Left kidney (tissue), 8 donors: Measurements from ENCODE around the gene SOX8. TPM values are rescaled to one million over a fixed set of nuclear protein-coding genes. Genes with fewer than 3 reads are reported as not detected.
"Not testable (repeated sequence)": the region's sequence is repeated elsewhere in the genome, so short reads cannot be mapped to it uniquely, and the experiment has no call there.

Experiments used
- DNase-seq: peaks from one replicate; pipeline ENCODE4 v3.0.0-alpha.2; 2013
- long read RNA-seq, 8 donors: transcript quantifications; one replicate each; lab custom pipeline, GENCODE V29; 2026
- polyA plus RNA-seq: library from polyadenylated mRNA; unstranded; fragments of 120-200 nt; gene quantifications from one replicate; pipeline ENCODE4 v1.2.1, GENCODE V29; 2013; ENCODE audit not compliant: insufficient read length

SOX8 gene
- polyA plus RNA-seq: 2.9 TPM
- long read RNA-seq, donor 1, full-length matches to known transcripts: 6 of 6 reads
- long read RNA-seq, donor 1, partial matches to known transcripts: 0 of 6 reads
- long read RNA-seq, donor 1, other reads (novel, unspliced or antisense): 0 of 6 reads
- long read RNA-seq, donor 2, partial matches to known transcripts: 0 of 3 reads
- long read RNA-seq, donor 2, other reads (novel, unspliced or antisense): 0 of 3 reads
- long read RNA-seq, donor 3: 0 reads
- long read RNA-seq, donor 4: 0 reads
- long read RNA-seq, donor 5, partial matches to known transcripts: 5 of 8 reads
- long read RNA-seq, donor 5, other reads (novel, unspliced or antisense): 0 of 8 reads
- long read RNA-seq, donor 6, full-length matches to known transcripts: 2 of 2 reads
- long read RNA-seq, donor 6, partial matches to known transcripts: 0 of 2 reads
- long read RNA-seq, donor 6, other reads (novel, unspliced or antisense): 0 of 2 reads
- long read RNA-seq, donor 7, full-length matches to known transcripts: 2 of 2 reads
- long read RNA-seq, donor 7, partial matches to known transcripts: 0 of 2 reads
- long read RNA-seq, donor 7, other reads (novel, unspliced or antisense): 0 of 2 reads
- long read RNA-seq, donor 8, partial matches to known transcripts: 0 of 2 reads
- long read RNA-seq, donor 8, other reads (novel, unspliced or antisense): 0 of 2 reads

- no peak for DNase-seq
Observed at GRCh38 chr16:981695-982144, at the start of gene SOX8. Gene SOX8 (plus strand): TSS chr16:981770. CDS start chr16:981923, 153 bp downstream.

- DNase-seq: no peak
Observed at GRCh38 chr16:932831-933330, 48.7 kb upstream of the SOX8 start.

GRCh38 chr16:933581-933980, 48.0 kb upstream of the SOX8 start:
- no peak for DNase-seq

- DNase-seq: no peak
Observed at GRCh38 chr16:934178-934577, 47.4 kb upstream of the SOX8 start.

GRCh38 chr16:935684-936083, 45.9 kb upstream of the SOX8 start:
- no peak for DNase-seq

- no peak for DNase-seq
Observed at GRCh38 chr16:937311-937710, 44.3 kb upstream of the SOX8 start.

GRCh38 chr16:937723-938122, 43.8 kb upstream of the SOX8 start:
- DNase-seq: no peak

GRCh38 chr16:938136-938535, 43.4 kb upstream of the SOX8 start:
- no peak for DNase-seq

GRCh38 chr16:938752-939151, 42.8 kb upstream of the SOX8 start:
- DNase-seq: no peak

GRCh38 chr16:939311-939710, 42.3 kb upstream of the SOX8 start:
- no peak for DNase-seq

GRCh38 chr16:939941-940340, 41.6 kb upstream of the SOX8 start:
- DNase-seq: no peak

- no peak for DNase-seq
Observed at GRCh38 chr16:942436-943060, 39.0 kb upstream of the SOX8 start.

- no peak for DNase-seq
Observed at GRCh38 chr16:943971-944370, 37.6 kb upstream of the SOX8 start.

- no peak for DNase-seq
Observed at GRCh38 chr16:945271-946047, 36.1 kb upstream of the SOX8 start.

GRCh38 chr16:946048-946395, 35.5 kb upstream of the SOX8 start:
- no peak for DNase-seq

- no peak for DNase-seq
Observed at GRCh38 chr16:947255-947921, 34.2 kb upstream of the SOX8 start.

- not testable (repeated sequence) for DNase-seq
Observed at GRCh38 chr16:947922-948303, 33.7 kb upstream of the SOX8 start.

GRCh38 chr16:948767-949166, 32.8 kb upstream of the SOX8 start:
- DNase-seq: not testable (repeated sequence)

- not testable (repeated sequence) for DNase-seq
Observed at GRCh38 chr16:950733-951573, 30.6 kb upstream of the SOX8 start.

- no peak for DNase-seq
Observed at GRCh38 chr16:951660-952301, 29.8 kb upstream of the SOX8 start.
